Fibroblast of villous mesenchyme (primary cell): Measurements from ENCODE around the gene CCDC82. TPM values are rescaled to one million over a fixed set of nuclear protein-coding genes. Genes with fewer than 3 reads are reported as not detected.
A peak's percentile ranks its signal among the peaks of the same experiment; 100 is the strongest.

Experiments used
- DNase-seq: peaks from one replicate; pipeline ENCODE4 v3.0.0-alpha.2; 2010; ENCODE audit warnings: low read depth
- H3K4me3 ChIP-seq: 2 replicates; pipeline ENCODE4 v1.5.1; 2011; ENCODE audit warnings: low read depth, mild to moderate bottlenecking, low read length
- total RNA-seq: library from RNA; depleted of rRNA; stranded (reverse); fragments of >200 nt; gene quantifications from 2 replicates; pipeline ENCODE4 v1.2.3, GENCODE V29; 2012
- TF ChIP-seq, protein P1 (sequence below): IDR thresholded peaks from 2 replicates; pipeline ENCODE4 v1.5.1; 2012; ENCODE audit warnings: low read depth, mild to moderate bottlenecking, low read length; ENCODE audit not compliant: insufficient read depth

CCDC82 gene
- total RNA-seq, 1 donor = 17.7 TPM

DNA sequence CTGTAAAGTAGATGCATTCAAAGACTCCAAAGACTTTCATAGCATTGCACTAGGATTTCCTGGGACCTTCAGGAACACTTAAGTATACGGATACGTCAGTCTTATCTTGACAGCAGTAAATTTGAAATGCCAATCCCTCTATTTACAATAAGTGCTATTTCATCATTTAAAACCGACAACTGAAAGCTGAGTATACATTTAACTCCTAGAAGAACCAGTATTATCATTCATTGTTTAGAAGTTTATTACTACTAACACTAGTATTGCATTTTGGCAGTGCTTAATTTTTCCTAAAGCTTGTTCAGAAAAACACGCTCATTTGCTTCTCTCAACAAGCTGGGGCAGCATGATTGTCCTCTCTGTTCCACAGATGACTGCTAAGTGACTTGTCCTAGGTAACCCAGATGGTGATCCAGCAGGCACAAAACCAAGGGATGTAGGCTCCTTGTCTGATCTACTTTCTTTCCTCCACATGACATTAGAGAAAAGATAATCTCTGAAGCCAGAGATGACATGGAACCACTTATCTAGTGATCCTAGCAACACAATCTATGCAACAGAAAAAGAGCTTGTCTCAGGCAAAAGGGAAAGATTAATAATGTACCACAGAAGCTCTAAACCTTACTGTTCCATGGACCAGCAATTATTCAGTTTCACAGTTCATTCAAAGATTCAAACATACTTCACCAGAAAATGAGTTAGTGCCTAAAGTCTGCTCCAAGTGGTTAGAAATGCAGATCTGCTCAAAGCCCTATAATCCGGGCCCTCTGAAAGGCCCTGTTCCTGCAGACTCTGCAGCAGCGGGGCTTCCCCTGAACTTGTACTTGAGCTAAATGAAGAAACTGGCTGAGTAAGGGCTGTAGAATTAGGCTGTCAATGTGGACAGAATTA is 51.9 kb downstream of the CCDC82 start:
- peak overlapping the region; percentile 67 for H3K4me3 ChIP-seq
- DNase-seq = peak; percentile 70
- TF ChIP-seq, protein P1, sequence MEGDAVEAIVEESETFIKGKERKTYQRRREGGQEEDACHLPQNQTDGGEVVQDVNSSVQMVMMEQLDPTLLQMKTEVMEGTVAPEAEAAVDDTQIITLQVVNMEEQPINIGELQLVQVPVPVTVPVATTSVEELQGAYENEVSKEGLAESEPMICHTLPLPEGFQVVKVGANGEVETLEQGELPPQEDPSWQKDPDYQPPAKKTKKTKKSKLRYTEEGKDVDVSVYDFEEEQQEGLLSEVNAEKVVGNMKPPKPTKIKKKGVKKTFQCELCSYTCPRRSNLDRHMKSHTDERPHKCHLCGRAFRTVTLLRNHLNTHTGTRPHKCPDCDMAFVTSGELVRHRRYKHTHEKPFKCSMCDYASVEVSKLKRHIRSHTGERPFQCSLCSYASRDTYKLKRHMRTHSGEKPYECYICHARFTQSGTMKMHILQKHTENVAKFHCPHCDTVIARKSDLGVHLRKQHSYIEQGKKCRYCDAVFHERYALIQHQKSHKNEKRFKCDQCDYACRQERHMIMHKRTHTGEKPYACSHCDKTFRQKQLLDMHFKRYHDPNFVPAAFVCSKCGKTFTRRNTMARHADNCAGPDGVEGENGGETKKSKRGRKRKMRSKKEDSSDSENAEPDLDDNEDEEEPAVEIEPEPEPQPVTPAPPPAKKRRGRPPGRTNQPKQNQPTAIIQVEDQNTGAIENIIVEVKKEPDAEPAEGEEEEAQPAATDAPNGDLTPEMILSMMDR = no peak

DNA sequence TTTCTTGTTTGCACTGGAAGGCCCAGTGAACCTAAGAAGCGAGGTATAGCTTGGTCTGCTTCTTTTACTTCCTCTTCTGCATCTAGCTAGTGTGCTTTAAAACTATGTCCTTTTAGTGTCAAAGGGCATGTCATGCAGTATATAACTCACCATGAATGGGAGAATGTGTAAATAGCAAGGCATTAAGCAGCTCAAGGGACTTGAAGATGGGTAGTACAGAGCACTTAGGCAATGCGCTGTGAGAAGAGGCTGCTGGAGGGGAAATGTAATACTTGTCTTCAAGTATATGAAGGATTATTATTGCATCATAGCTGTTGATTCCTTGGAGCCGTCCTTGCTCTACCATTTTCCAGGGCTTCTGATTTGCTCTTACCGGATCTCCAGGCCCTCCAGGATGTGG is 54.3 kb downstream of the CCDC82 start:
- DNase-seq = peak; percentile 80
- H3K4me3 ChIP-seq = no peak overlapping the region
- TF ChIP-seq, protein P1 = no peak

DNA sequence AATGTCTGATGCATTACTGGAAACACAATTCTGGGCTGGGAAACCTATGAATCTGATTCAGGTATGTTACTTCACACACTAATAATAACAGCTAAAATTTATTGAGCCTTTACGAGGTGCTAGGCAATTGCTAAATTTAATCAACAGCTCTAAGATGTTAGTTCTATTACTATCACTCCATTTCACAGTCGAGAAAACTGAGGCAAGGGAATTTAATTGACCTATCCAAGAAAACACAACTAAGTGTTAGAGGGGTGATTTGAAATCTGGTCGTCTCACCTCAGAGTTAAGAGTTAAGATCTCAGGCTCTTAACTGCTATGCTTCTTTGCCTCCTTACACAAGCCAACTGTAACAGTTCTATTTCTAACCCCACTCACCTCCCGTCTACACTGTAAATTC is 55.5 kb downstream of the CCDC82 start:
- DNase-seq = no peak
- no peak overlapping the region for H3K4me3 ChIP-seq
- TF ChIP-seq, protein P1 = no peak

DNA sequence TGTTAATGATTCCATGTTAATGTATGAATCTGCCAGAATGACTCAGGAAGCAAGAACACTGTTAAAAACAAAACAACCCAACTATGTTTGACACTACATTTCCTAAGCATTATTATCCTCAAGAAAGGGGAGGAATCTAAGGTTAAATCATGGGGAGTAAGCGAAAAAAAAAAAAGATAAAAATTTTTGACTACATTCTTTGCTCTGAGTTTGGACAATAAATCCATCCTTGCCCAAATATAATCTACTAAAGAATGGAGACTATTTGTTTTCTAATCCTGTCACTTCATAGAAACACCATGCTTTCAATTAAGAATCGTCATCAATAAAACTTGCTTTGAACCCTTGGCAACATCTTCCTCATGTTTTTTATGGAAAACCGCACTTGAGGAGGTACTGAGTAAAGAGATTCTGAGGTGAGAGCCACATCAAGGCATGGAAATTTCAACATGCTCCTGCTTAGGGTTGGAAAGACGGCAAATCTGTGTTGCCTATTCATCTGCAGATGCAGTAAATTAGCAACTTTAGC is 56.5 kb downstream of the CCDC82 start:
- no peak overlapping the region for H3K4me3 ChIP-seq
- TF ChIP-seq, protein P1 = no peak
- peak; percentile 55 for DNase-seq

DNA sequence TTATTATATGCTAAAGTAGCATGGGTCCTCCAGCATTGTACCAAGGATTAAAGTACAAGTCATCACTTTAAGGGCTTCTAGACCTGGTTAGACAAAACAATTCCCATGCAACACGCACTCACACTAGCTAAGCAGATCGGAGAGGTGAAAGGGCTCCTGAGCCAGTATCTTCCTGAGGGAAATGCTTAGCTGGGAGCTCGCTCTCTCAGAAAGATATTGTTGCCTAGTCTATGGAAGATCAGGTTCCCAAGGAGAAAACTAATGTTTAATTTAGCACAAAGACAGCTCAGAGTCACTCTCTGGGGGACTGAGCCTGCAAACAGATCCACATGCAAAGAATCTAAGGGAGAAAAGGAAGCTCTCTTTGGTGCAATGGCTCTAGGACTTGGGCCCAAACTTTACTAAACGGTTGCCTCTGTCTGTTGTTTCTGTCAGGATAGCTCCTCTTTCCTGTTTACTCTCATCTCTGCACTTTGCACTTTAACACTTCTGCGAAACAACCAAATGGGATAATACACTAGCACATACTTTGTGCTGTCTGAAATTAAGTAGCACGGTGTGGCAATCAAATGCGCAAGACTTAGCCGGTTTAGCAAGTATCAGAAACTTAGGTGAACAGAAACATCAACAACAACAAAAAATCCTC is 57.5 kb downstream of the CCDC82 start:
- peak; percentile 60 for DNase-seq
- TF ChIP-seq, protein P1 = no peak
- H3K4me3 ChIP-seq = no peak overlapping the region

DNA sequence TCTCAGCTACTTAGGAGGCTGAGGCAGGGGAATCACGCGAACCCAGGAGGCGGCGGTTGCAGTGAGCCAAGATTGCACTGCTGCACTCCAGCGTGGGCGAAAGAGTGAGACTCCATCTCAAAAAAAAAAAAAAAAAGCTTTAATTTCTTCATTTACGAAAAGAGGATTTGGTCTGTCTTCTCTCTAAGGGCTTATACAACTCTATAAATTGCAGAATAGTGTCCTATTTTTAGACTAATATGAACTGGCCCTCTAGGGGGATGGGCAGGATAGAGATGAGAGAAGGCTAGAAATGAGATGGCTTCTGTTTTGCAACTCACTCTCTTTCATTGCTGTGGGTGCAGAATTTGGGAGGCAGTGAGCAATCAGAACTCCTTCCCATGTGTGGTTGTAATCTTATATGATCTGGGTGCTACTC is 58.0 kb downstream of the CCDC82 start:
- no peak overlapping the region for H3K4me3 ChIP-seq
- DNase-seq = no peak
- TF ChIP-seq, protein P1 = no peak
